PC-9 (cell line): ENCODE results near the gene ARID4B.

Experiments used
- EZH2 ChIP-seq: fragments of 200-600 bp; sonication (generic); IDR thresholded peaks from 2 replicates; pipeline ENCODE4 v1.8.0; 2017; ENCODE audit warnings: antibody characterized with exemption, low read depth
- TF ChIP-seq, protein P1 (sequence below): fragments of 200-600 bp; sonication (generic); conservative IDR thresholded peaks from 2 replicates; pipeline ENCODE4 v1.6.1; 2017; ENCODE audit warnings: mixed run types, antibody characterized with exemption, mild to moderate bottlenecking, moderate library complexity

- TF ChIP-seq, protein P1, sequence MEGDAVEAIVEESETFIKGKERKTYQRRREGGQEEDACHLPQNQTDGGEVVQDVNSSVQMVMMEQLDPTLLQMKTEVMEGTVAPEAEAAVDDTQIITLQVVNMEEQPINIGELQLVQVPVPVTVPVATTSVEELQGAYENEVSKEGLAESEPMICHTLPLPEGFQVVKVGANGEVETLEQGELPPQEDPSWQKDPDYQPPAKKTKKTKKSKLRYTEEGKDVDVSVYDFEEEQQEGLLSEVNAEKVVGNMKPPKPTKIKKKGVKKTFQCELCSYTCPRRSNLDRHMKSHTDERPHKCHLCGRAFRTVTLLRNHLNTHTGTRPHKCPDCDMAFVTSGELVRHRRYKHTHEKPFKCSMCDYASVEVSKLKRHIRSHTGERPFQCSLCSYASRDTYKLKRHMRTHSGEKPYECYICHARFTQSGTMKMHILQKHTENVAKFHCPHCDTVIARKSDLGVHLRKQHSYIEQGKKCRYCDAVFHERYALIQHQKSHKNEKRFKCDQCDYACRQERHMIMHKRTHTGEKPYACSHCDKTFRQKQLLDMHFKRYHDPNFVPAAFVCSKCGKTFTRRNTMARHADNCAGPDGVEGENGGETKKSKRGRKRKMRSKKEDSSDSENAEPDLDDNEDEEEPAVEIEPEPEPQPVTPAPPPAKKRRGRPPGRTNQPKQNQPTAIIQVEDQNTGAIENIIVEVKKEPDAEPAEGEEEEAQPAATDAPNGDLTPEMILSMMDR: no peak
- TF ChIP-seq EZH2: no peak
These were observed 182.3 kb downstream of the ARID4B start for GRCh38 chr1:235145639-235146038.
